Nephron progenitor cell (in vitro differentiated cells): ENCODE results near the gene PIP4K2C.

Experiments
- DNase-seq: peaks from one replicate; pipeline ENCODE4 v3.0.0; 2021
- H3K27ac Mint-ChIP-seq: 2 replicates; pipeline ENCODE4 v1.8.0; 2021; ENCODE audit warnings: mild to moderate bottlenecking, moderate library complexity, mixed read lengths
- H3K27me3 Mint-ChIP-seq: 2 replicates; pipeline ENCODE4 v1.8.0; 2021; ENCODE audit warnings: mild to moderate bottlenecking, low read depth, mixed read lengths; ENCODE audit not compliant: poor library complexity
- H3K36me3 Mint-ChIP-seq: 2 replicates; pipeline ENCODE4 v1.8.0; 2021; ENCODE audit warnings: low read depth, mixed read lengths
- H3K4me1 Mint-ChIP-seq: 2 replicates; pipeline ENCODE4 v1.8.0; 2021; ENCODE audit warnings: mixed read lengths
- H3K4me3 Mint-ChIP-seq: 2 replicates; pipeline ENCODE4 v1.8.0; 2021; ENCODE audit warnings: mild to moderate bottlenecking, moderate library complexity, mixed read lengths
- H3K9me3 Mint-ChIP-seq: 2 replicates; pipeline ENCODE4 v1.8.0; 2021; ENCODE audit warnings: mild to moderate bottlenecking, moderate library complexity, mixed read lengths
- CTCF ChIP-seq: fragments of 200-600 bp; sonication (generic); IDR thresholded peaks from 2 replicates; pipeline ENCODE4 v1.5.0; 2021; ENCODE audit warnings: antibody characterized with exemption

PIP4K2C gene

GRCh38 chr12:57575771-57576612, 15.0 kb upstream of the PIP4K2C start:
- Mint-ChIP-seq H3K9me3 (no peaks in the 10 kb centered on the region), H3K4me3 (no peak overlapping the region), H3K27me3 (peaks cover 17% of the 10 kb centered on the region), H3K4me1 (no peaks in the 10 kb centered on the region), H3K36me3 (no peaks in the 10 kb centered on the region), H3K27ac (no peak overlapping the region)
- DNase-seq: no peak
- TF ChIP-seq CTCF: no peak

- H3K9me3 Mint-ChIP-seq: no peaks in the 10 kb centered on the region
- H3K27ac Mint-ChIP-seq: no peak overlapping the region
- no peaks in the 10 kb centered on the region for H3K4me1 Mint-ChIP-seq
- H3K27me3 Mint-ChIP-seq: peaks cover 12% of the 10 kb centered on the region
- no peak overlapping the region for H3K4me3 Mint-ChIP-seq
- no peak for TF ChIP-seq CTCF
- DNase-seq: no peak
- no peaks in the 10 kb centered on the region for H3K36me3 Mint-ChIP-seq
Measured at GRCh38 chr12:57576613-57577160, 14.3 kb upstream of the PIP4K2C start.

- peaks cover 12% of the 10 kb centered on the region for H3K27me3 Mint-ChIP-seq
- H3K36me3 Mint-ChIP-seq: no peaks in the 10 kb centered on the region
- H3K9me3 Mint-ChIP-seq: no peaks in the 10 kb centered on the region
- TF ChIP-seq CTCF: no peak
- no peaks in the 10 kb centered on the region for H3K4me1 Mint-ChIP-seq
- no peak overlapping the region for H3K4me3 Mint-ChIP-seq
- no peak overlapping the region for H3K27ac Mint-ChIP-seq
- no peak for DNase-seq
Measured at GRCh38 chr12:57577981-57578758, 12.8 kb upstream of the PIP4K2C start.

GRCh38 chr12:57579011-57579410, 12.0 kb upstream of the PIP4K2C start:
- Mint-ChIP-seq H3K27me3 (peaks cover 15% of the 10 kb centered on the region), H3K4me1 (no peaks in the 10 kb centered on the region), H3K9me3 (no peaks in the 10 kb centered on the region), H3K27ac (no peak overlapping the region), H3K4me3 (no peak overlapping the region), H3K36me3 (no peaks in the 10 kb centered on the region)
- no peak for DNase-seq
- no peak for TF ChIP-seq CTCF

GRCh38 chr12:57579677-57580465, 11.1 kb upstream of the PIP4K2C start:
- Mint-ChIP-seq H3K9me3 (no peaks in the 10 kb centered on the region), H3K4me3 (no peak overlapping the region), H3K36me3 (no peaks in the 10 kb centered on the region), H3K27me3 (peaks cover 15% of the 10 kb centered on the region), H3K27ac (no peak overlapping the region), H3K4me1 (no peaks in the 10 kb centered on the region)
- no peak for TF ChIP-seq CTCF
- no peak for DNase-seq
